ENCODE measurements around the gene NAA35.
"Not testable (repeated sequence)": the region's sequence is repeated elsewhere in the genome, so short reads cannot be mapped to it uniquely, and the experiment has no call there.

The NAA35 gene

GRCh38 chr9:86035827-86036440 is 95.0 kb downstream of the NAA35 start:
- DNase-seq: no peak

GRCh38 chr9:86036555-86036954 is 95.6 kb downstream of the NAA35 start:
- no peak for DNase-seq

GRCh38 chr9:86039991-86040860 is 99.3 kb downstream of the NAA35 start:
- no peak for DNase-seq

GRCh38 chr9:86040861-86041155 is 99.9 kb downstream of the NAA35 start:
- DNase-seq: no peak

GRCh38 chr9:86041311-86041741 is 100.4 kb downstream of the NAA35 start:
- DNase-seq: no peak

- DNase-seq: no peak
Measured at GRCh38 chr9:86042199-86042978, 101.4 kb downstream of the NAA35 start.

GRCh38 chr9:86043586-86043985 is 102.6 kb downstream of the NAA35 start:
- no peak for DNase-seq

GRCh38 chr9:86043999-86044398 is 103.1 kb downstream of the NAA35 start:
- no peak for DNase-seq

- DNase-seq: no peak
Measured at GRCh38 chr9:86045654-86046053, 104.7 kb downstream of the NAA35 start.

- no peak for DNase-seq
Measured at GRCh38 chr9:86046071-86046636, 105.2 kb downstream of the NAA35 start.

GRCh38 chr9:86046930-86047341 is 106.0 kb downstream of the NAA35 start:
- DNase-seq: no peak

- DNase-seq: no peak
Measured at GRCh38 chr9:86047361-86047760, 106.4 kb downstream of the NAA35 start.

- not testable (repeated sequence) for DNase-seq
Measured at GRCh38 chr9:86048018-86048742, 107.2 kb downstream of the NAA35 start.

- DNase-seq: no peak
Measured at GRCh38 chr9:86052556-86053468, 111.9 kb downstream of the NAA35 start.

GRCh38 chr9:86054695-86055094 is 113.7 kb downstream of the NAA35 start:
- DNase-seq: no peak

GRCh38 chr9:86057491-86057890 is 116.5 kb downstream of the NAA35 start:
- no peak for DNase-seq

- no peak for DNase-seq
Measured at GRCh38 chr9:86061972-86062739, 121.2 kb downstream of the NAA35 start.

GRCh38 chr9:86062845-86063693 is 122.1 kb downstream of the NAA35 start:
- DNase-seq: no peak

GRCh38 chr9:86064220-86064619 is 123.3 kb downstream of the NAA35 start:
- peak; percentile 7 to 65 for DNase-seq
